ENCODE results near the gene CCDC85C. TPM values are rescaled to one million over a fixed set of nuclear protein-coding genes. Genes with fewer than 3 reads are reported as not detected.

Gene CCDC85C
- total and polyA plus RNA-seq, 9 donors = 2.1 to 28.4 (median 13.1) TPM

DNA sequence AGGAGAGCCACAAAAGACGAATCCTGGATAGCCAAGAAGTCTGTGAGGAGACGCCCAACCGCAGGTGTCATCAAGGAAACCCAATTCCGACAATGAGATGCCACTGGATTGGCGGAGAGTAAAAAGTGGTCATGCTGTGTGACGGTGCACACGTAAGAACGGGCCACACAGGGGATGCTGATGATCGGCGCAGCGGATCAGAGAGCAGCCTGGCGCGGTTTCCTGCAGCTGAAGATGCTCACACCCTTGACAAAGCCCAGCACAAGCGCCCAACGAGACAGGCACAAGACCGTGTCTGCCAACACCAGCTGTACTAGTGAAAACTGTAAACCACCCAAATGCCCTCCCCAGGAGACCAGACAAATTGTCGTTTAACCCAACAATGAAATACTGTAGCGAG lies 55.8 kb downstream of the CCDC85C start:
- H3K27ac ChIP-seq = no peak overlapping the region
- no peak for TF ChIP-seq EP300 (IDR thresholded peaks at IDR 0.05)
- no peak for TF ChIP-seq CTCF (IDR thresholded peaks at IDR 0.05)
- TF ChIP-seq POLR2A (IDR thresholded peaks at IDR 0.05) = no peak
- 89 to 95% (median 92%) methylated on average over 18 of the region's 18 CpGs for WGBS, 3 donors
- DNase-seq = no peak
- no peaks in the 10 kb centered on the region for H3K27me3 ChIP-seq
- no peak overlapping the region for H3K4me3 ChIP-seq
- no peaks in the 10 kb centered on the region for H3K9me3 ChIP-seq
- H3K4me1 ChIP-seq (ENCODE audit: insufficient read depth) = peaks cover 5% of the 10 kb centered on the region
- H3K36me3 ChIP-seq = no peaks in the 10 kb centered on the region
- intact Hi-C loops (cut with DNase I) = no loop called here

- no peaks in the 10 kb centered on the region for H3K36me3 ChIP-seq
- WGBS, 3 donors = 36 to 40% (median 40%) methylated on average over 13 of the region's 13 CpGs
- H3K9me3 ChIP-seq = no peaks in the 10 kb centered on the region
- H3K27me3 ChIP-seq = no peaks in the 10 kb centered on the region
- intact Hi-C loops (cut with DNase I) = no loop called here
- TF ChIP-seq POLR2A (IDR thresholded peaks at IDR 0.05) = no peak
- TF ChIP-seq EP300 (IDR thresholded peaks at IDR 0.05) = no peak
- TF ChIP-seq CTCF (IDR thresholded peaks at IDR 0.05) = no peak
- H3K27ac ChIP-seq = no peak overlapping the region
- H3K4me1 ChIP-seq (ENCODE audit: insufficient read depth) = peaks cover 5% of the 10 kb centered on the region
- no peak overlapping the region for H3K4me3 ChIP-seq
- DNase-seq = no peak
These were observed 57.6 kb downstream of the CCDC85C start for GRCh38 chr14:99546234-99546879.

GRCh38 chr14:99545586-99545985 lies 58.4 kb downstream of the CCDC85C start:
- H3K27me3 ChIP-seq = no peaks in the 10 kb centered on the region
- no peak overlapping the region for H3K4me3 ChIP-seq
- TF ChIP-seq EP300 (IDR thresholded peaks at IDR 0.05) = no peak
- TF ChIP-seq CTCF (IDR thresholded peaks at IDR 0.05) = no peak
- no peak for TF ChIP-seq POLR2A (IDR thresholded peaks at IDR 0.05)
- no peak overlapping the region for H3K27ac ChIP-seq
- 69 to 76% (median 74%) methylated on average over 6 of the region's 6 CpGs for WGBS, 3 donors
- DNase-seq = no peak
- no peaks in the 10 kb centered on the region for H3K9me3 ChIP-seq
- intact Hi-C loops (cut with DNase I) = no loop called here
- H3K4me1 ChIP-seq (ENCODE audit: insufficient read depth) = peaks cover 5% of the 10 kb centered on the region
- no peaks in the 10 kb centered on the region for H3K36me3 ChIP-seq

- intact Hi-C loops (cut with DNase I) = no loop called here
- no peaks in the 10 kb centered on the region for H3K27me3 ChIP-seq
- TF ChIP-seq CTCF (IDR thresholded peaks at IDR 0.05) = no peak
- no peak overlapping the region for H3K27ac ChIP-seq
- DNase-seq = no peak
- no peak overlapping the region for H3K4me3 ChIP-seq
- peaks cover 5% of the 10 kb centered on the region for H3K4me1 ChIP-seq (ENCODE audit: insufficient read depth)
- 69 to 77% (median 70%) methylated on average over 11 of the region's 11 CpGs for WGBS, 3 donors
- H3K36me3 ChIP-seq = no peaks in the 10 kb centered on the region
- H3K9me3 ChIP-seq = no peaks in the 10 kb centered on the region
These were observed 59.0 kb downstream of the CCDC85C start for GRCh38 chr14:99544991-99545390.

Data from ovary (tissue), 9 donors.